GM19328 (cell line): ENCODE data around the gene NOX3.
"Not testable (repeated sequence)": the region's sequence is repeated elsewhere in the genome, so short reads cannot be mapped to it uniquely, and the experiment has no call there.

Experiments used
- ATAC-seq: cut with Tn5 transposase; IDR thresholded peaks from one replicate; pipeline ENCODE4 v1.9.1; 2021; ENCODE audit warnings: mild to moderate bottlenecking, moderate library complexity; ENCODE audit not compliant: unreplicated experiment

Gene NOX3

GRCh38 chr6:155470979-155471616 lies 15.5 kb upstream of the NOX3 start:
- ATAC-seq = not testable (repeated sequence)

GRCh38 chr6:155468543-155468942 lies 12.9 kb upstream of the NOX3 start:
- ATAC-seq = not testable (repeated sequence)

- ATAC-seq = no peak
Observed at GRCh38 chr6:155466539-155466938, 10.9 kb upstream of the NOX3 start.

GRCh38 chr6:155461556-155461955 lies 5.9 kb upstream of the NOX3 start:
- no peak for ATAC-seq

GRCh38 chr6:155454471-155454870 lies 1.2 kb downstream of the NOX3 start:
- no peak for ATAC-seq

- ATAC-seq = no peak
Observed at GRCh38 chr6:155454008-155454407, 1.6 kb downstream of the NOX3 start.

GRCh38 chr6:155452576-155452975 lies 3.1 kb downstream of the NOX3 start:
- no peak for ATAC-seq

- ATAC-seq = not testable (repeated sequence)
Observed at GRCh38 chr6:155451530-155451929, 4.1 kb downstream of the NOX3 start.

- ATAC-seq = no peak
Observed at GRCh38 chr6:155450240-155450581, 5.4 kb downstream of the NOX3 start.

GRCh38 chr6:155449450-155450239 lies 6.0 kb downstream of the NOX3 start:
- no peak for ATAC-seq

GRCh38 chr6:155448668-155449449 lies 6.8 kb downstream of the NOX3 start:
- no peak for ATAC-seq

- ATAC-seq = no peak
Observed at GRCh38 chr6:155447949-155448348, 7.7 kb downstream of the NOX3 start.

- ATAC-seq = no peak
Observed at GRCh38 chr6:155444952-155445903, 10.4 kb downstream of the NOX3 start.

- ATAC-seq = no peak
Observed at GRCh38 chr6:155444120-155444917, 11.3 kb downstream of the NOX3 start.

- no peak for ATAC-seq
Observed at GRCh38 chr6:155443168-155443567, 12.5 kb downstream of the NOX3 start.

GRCh38 chr6:155442562-155442961 lies 13.1 kb downstream of the NOX3 start:
- ATAC-seq = no peak

GRCh38 chr6:155441112-155441465 lies 14.6 kb downstream of the NOX3 start:
- no peak for ATAC-seq

GRCh38 chr6:155440398-155441111 lies 15.1 kb downstream of the NOX3 start:
- ATAC-seq = no peak

- ATAC-seq = no peak
Observed at GRCh38 chr6:155439376-155439775, 16.3 kb downstream of the NOX3 start.
